ENCODE data around the gene OPA1. TPM values are rescaled to one million over a fixed set of nuclear protein-coding genes. Genes with fewer than 3 reads are reported as not detected.
A peak's percentile ranks its signal among the peaks of the same experiment; 100 is the strongest.

Gene OPA1
- total RNA-seq, 1 experiment from 2014 or later: 93.8 TPM

DNA sequence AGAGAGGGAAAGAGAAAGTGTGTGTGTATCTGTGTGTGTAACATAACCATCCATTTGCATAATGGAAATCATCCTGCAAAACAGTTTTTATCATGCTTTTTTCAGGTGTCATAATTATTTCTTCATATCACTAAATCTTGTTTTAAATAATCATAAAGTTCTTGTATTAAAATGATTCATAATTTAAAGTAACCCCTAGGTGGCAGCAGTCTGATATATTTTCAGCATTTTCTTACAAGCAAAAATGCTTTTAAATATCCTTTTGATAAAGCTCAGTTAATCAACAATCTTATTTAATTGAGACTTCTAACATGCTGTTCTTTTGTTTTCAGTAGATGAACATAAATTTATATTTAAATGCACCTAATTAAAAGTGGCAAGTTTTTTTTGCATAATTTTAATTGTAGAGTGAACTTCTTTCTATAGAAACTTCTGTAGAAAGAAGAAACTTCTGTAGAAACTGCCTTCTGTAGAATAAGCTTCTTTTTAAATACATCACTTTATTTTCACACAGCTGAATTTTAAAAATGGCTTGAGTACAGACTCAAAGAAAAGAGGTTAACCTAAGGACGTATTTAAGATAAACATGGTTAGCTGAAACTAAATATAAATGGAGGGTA lies 72.5 kb downstream of the OPA1 start:
- no TSS peak for BruUV-seq (replicated peaks)
- no peak for TF ChIP-seq EZH2phosphoT487 (IDR thresholded peaks at IDR 0.05; ENCODE audit: borderline replicate concordance, low read length)
- TF ChIP-seq EZH2 (IDR thresholded peaks at IDR 0.05; ENCODE audit: low read length, unreplicated experiment): no peak
- TF ChIP-seq, protein P1, sequence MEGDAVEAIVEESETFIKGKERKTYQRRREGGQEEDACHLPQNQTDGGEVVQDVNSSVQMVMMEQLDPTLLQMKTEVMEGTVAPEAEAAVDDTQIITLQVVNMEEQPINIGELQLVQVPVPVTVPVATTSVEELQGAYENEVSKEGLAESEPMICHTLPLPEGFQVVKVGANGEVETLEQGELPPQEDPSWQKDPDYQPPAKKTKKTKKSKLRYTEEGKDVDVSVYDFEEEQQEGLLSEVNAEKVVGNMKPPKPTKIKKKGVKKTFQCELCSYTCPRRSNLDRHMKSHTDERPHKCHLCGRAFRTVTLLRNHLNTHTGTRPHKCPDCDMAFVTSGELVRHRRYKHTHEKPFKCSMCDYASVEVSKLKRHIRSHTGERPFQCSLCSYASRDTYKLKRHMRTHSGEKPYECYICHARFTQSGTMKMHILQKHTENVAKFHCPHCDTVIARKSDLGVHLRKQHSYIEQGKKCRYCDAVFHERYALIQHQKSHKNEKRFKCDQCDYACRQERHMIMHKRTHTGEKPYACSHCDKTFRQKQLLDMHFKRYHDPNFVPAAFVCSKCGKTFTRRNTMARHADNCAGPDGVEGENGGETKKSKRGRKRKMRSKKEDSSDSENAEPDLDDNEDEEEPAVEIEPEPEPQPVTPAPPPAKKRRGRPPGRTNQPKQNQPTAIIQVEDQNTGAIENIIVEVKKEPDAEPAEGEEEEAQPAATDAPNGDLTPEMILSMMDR (conservative IDR thresholded peaks at IDR 0.05; ENCODE audit: low read depth, low read length): peak; percentile 75
- no peaks in the 10 kb centered on the region for H3K4me1 ChIP-seq (ENCODE audit: insufficient read depth, low read length)
- no peak overlapping the region for H3K4me2 ChIP-seq (ENCODE audit: low read length)
- ATAC-seq (no peak), DNase-seq (peak; percentile 63)
- no peaks in the 10 kb centered on the region for H3K27me3 ChIP-seq (ENCODE audit: low read length)
- no peaks in the 10 kb centered on the region for H3F3A ChIP-seq (ENCODE audit: low read length, unreplicated experiment)
- no peak overlapping the region for H2AFZ ChIP-seq (ENCODE audit: low read length)
- peaks cover 56% of the 10 kb centered on the region; the same call in 1 of the 2 replicates for H3K36me3 ChIP-seq (ENCODE audit: low read depth, low read length)
- H4K20me1 ChIP-seq (ENCODE audit: low read length): no peaks in the 10 kb centered on the region
- H3K27ac ChIP-seq (ENCODE audit: low read length): no peak overlapping the region
- intact Hi-C loops (cut with micrococcal nuclease): loop anchor here (5.0 kb wide), 2 partner anchors 112 to 677 kb away; no protein-coding TSS in a partner anchor
- H3K9me2 ChIP-seq (replicated peaks; ENCODE audit: low read length): no peaks in the 10 kb centered on the region
- H3K4me3 ChIP-seq (ENCODE audit: low read length): no peak overlapping the region
- POLR2A ChIA-PET (ENCODE audit: unreplicated experiment): no interaction called here
- no peaks in the 10 kb centered on the region for H3K79me2 ChIP-seq (ENCODE audit: low read length)
- no peaks in the 10 kb centered on the region for H3K9me3 ChIP-seq (ENCODE audit: low read length)
- CTCF ChIA-PET: interaction anchor here (0.6 to 2.3 kb wide), 5 partner anchors 115 to 650 kb away, joined by 3 to 16 read pairs (median 4); no protein-coding TSS in a partner anchor
- H3K9ac ChIP-seq (ENCODE audit: low read length): no peak overlapping the region

DNA sequence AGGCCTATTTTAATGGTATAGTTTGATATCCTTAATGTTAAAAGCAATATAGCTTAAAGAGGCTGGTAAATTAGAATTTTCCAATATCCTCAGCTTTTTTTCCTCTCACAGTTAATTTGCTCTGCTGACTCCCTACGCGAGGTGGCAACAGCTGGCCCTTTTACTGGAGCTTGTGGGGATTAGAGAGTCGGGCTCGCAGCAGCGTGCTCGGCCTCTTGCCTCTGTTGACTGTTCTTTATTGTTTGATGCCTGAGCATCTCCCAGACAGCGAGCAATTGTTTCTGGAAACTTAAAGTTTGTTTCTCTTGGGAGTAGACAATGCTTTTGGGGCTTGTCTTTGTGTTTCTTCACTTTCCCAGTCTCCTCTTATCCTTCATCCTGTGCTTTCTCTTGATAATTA lies 80.8 kb downstream of the OPA1 start:
- Histone ChIP-seq H3K4me1 (ENCODE audit: insufficient read depth, low read length) (no peaks in the 10 kb centered on the region), H3K9me3 (ENCODE audit: low read length) (no peaks in the 10 kb centered on the region), H3K79me2 (ENCODE audit: low read length) (no peaks in the 10 kb centered on the region), H3K4me2 (ENCODE audit: low read length) (no peak overlapping the region), H3K4me3 (ENCODE audit: low read length) (no peak overlapping the region), H4K20me1 (ENCODE audit: low read length) (no peaks in the 10 kb centered on the region), H2AFZ (ENCODE audit: low read length) (no peak overlapping the region), H3K27me3 (ENCODE audit: low read length) (no peaks in the 10 kb centered on the region), H3K9me2 (replicated peaks; ENCODE audit: low read length) (no peaks in the 10 kb centered on the region), H3K36me3 (ENCODE audit: low read depth, low read length) (peaks cover 23% of the 10 kb centered on the region), H3K9ac (ENCODE audit: low read length) (no peak overlapping the region), H3K27ac (ENCODE audit: low read length) (no peak overlapping the region), H3F3A (ENCODE audit: low read length, unreplicated experiment) (no peaks in the 10 kb centered on the region)
- no TSS peak for BruUV-seq (replicated peaks)
- no peak for ATAC-seq
- POLR2A ChIA-PET (ENCODE audit: unreplicated experiment): interaction anchor here (0.5 kb wide), 1 partner anchor 13 kb away, joined by 3 read pairs; no protein-coding TSS in a partner anchor
- intact Hi-C loops (cut with micrococcal nuclease): no loop called here
- no peak for DNase-seq
- TF ChIP-seq EZH2 (IDR thresholded peaks at IDR 0.05; ENCODE audit: low read length, unreplicated experiment): no peak
- TF ChIP-seq, protein P1 (conservative IDR thresholded peaks at IDR 0.05; ENCODE audit: low read depth, low read length): no peak
- TF ChIP-seq EZH2phosphoT487 (IDR thresholded peaks at IDR 0.05; ENCODE audit: borderline replicate concordance, low read length): no peak
- CTCF ChIA-PET: interaction anchor here (0.6 kb wide), 1 partner anchor 8 kb away, joined by 3 read pairs; no protein-coding TSS in a partner anchor

DNA sequence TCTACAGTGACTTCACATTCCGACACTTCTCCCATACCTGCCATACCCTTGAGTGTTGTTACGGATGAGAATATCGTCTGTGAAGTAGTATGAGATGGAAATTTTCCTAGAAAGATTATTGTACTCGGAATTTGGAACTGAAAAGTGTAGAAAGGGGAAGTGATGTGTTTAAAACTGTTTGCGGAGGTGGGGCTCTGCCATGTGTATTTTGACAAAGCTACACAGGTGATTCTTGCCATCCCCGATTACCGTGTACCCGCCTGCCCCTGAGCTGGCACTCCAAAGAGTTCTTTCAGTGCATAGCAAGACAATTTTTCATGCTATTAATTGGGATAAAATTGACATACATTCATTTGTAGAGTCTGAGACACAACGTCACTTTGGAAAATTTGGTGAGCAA lies 81.7 kb downstream of the OPA1 start:
- Histone ChIP-seq H3K36me3 (ENCODE audit: low read depth, low read length) (peaks cover 16% of the 10 kb centered on the region), H3K9me3 (ENCODE audit: low read length) (no peaks in the 10 kb centered on the region), H2AFZ (ENCODE audit: low read length) (no peak overlapping the region), H3F3A (ENCODE audit: low read length, unreplicated experiment) (no peaks in the 10 kb centered on the region), H4K20me1 (ENCODE audit: low read length) (no peaks in the 10 kb centered on the region), H3K9me2 (replicated peaks; ENCODE audit: low read length) (no peaks in the 10 kb centered on the region), H3K79me2 (ENCODE audit: low read length) (no peaks in the 10 kb centered on the region), H3K4me1 (ENCODE audit: insufficient read depth, low read length) (no peaks in the 10 kb centered on the region), H3K27me3 (ENCODE audit: low read length) (no peaks in the 10 kb centered on the region), H3K4me3 (ENCODE audit: low read length) (no peak overlapping the region), H3K4me2 (ENCODE audit: low read length) (no peak overlapping the region), H3K9ac (ENCODE audit: low read length) (no peak overlapping the region), H3K27ac (ENCODE audit: low read length) (no peak overlapping the region)
- ATAC-seq (no peak), DNase-seq (no peak)
- ChIA-PET CTCF (no interaction called here), POLR2A (ENCODE audit: unreplicated experiment) (no interaction called here)
- TF ChIP-seq, protein P1 (conservative IDR thresholded peaks at IDR 0.05; ENCODE audit: low read depth, low read length): no peak
- TF ChIP-seq EZH2 (IDR thresholded peaks at IDR 0.05; ENCODE audit: low read length, unreplicated experiment): no peak
- no peak for TF ChIP-seq EZH2phosphoT487 (IDR thresholded peaks at IDR 0.05; ENCODE audit: borderline replicate concordance, low read length)
- BruUV-seq (replicated peaks): no TSS peak
- intact Hi-C loops (cut with micrococcal nuclease): no loop called here
